ENCODE measurements around the gene ABCA3.
"Not testable (repeated sequence)": the region's sequence is repeated elsewhere in the genome, so short reads cannot be mapped to it uniquely, and the experiment has no call there.

ABCA3 gene

GRCh38 chr16:2240331-2240730 is 100.2 kb downstream of the ABCA3 start:
- H3K4me3 ChIP-seq = not testable (repeated sequence)

GRCh38 chr16:2238838-2239675 is 101.5 kb downstream of the ABCA3 start:
- Histone ChIP-seq H3K27ac (no peak overlapping the region), H3K4me3 (no peak overlapping the region)

More at GRCh38 chr16:2240331-2240730, 100.2 kb downstream of the ABCA3 start:
- H3K27ac ChIP-seq = not testable (repeated sequence)

GRCh38 chr16:2238150-2238837 is 102.2 kb downstream of the ABCA3 start:
- peak overlapping the region in 1 of 7 experiments; percentile 6 for H3K4me3 ChIP-seq
- H3K27ac ChIP-seq = no peak overlapping the region

GRCh38 chr16:2237493-2238149 is 102.9 kb downstream of the ABCA3 start:
- no peak overlapping the region for H3K27ac ChIP-seq
- peak overlapping the region in 3 of 7 experiments; percentile 6 to 31 (median 15) for H3K4me3 ChIP-seq

- H3K4me3 ChIP-seq = peak overlapping the region in 5 of 7 experiments; percentile 15 to 31 (median 25)
- peak overlapping the region in 4 of 21 experiments; percentile 5 to 35 (median 20) for H3K27ac ChIP-seq
Measured at GRCh38 chr16:2237102-2237482, 103.4 kb downstream of the ABCA3 start.

GRCh38 chr16:2236337-2237101 is 104.0 kb downstream of the ABCA3 start, which contains the start of gene DNASE1L2:
DNASE1L2 (plus strand) TSS chr16:2236444; CDS start chr16:2236817, 373 bp downstream.
- peak within 1 kb of the TSS in 5 of 7 experiments; percentile 15 to 31 (median 25) for H3K4me3 ChIP-seq
- peak within 1 kb of the TSS in 5 of 21 experiments; percentile 5 to 50 (median 30) for H3K27ac ChIP-seq

GRCh38 chr16:2235695-2236336 is 104.7 kb downstream of the ABCA3 start:
- H3K27ac ChIP-seq = peak overlapping the region in 3 of 21 experiments; percentile 30 to 50 (median 35)
- H3K4me3 ChIP-seq = peak overlapping the region in 1 of 7 experiments; percentile 31

- no peak overlapping the region for H3K27ac ChIP-seq
- H3K4me3 ChIP-seq = no peak overlapping the region
Measured at GRCh38 chr16:2235234-2235651, 105.3 kb downstream of the ABCA3 start.

GRCh38 chr16:2234813-2235170 is 105.7 kb downstream of the ABCA3 start:
- no peak overlapping the region for H3K4me3 ChIP-seq
- H3K27ac ChIP-seq = no peak overlapping the region

GRCh38 chr16:2233872-2234812 is 106.4 kb downstream of the ABCA3 start:
- Histone ChIP-seq H3K27ac (no peak overlapping the region), H3K4me3 (no peak overlapping the region)

GRCh38 chr16:2233046-2233775 is 107.3 kb downstream of the ABCA3 start:
- Histone ChIP-seq H3K4me3 (no peak overlapping the region), H3K27ac (no peak overlapping the region)

- no peak overlapping the region for H3K4me3 ChIP-seq
- H3K27ac ChIP-seq = no peak overlapping the region
Measured at GRCh38 chr16:2232094-2232990, 108.2 kb downstream of the ABCA3 start.

GRCh38 chr16:2231016-2231931 is 109.3 kb downstream of the ABCA3 start:
- Histone ChIP-seq H3K27ac (peak overlapping the region in 9 of 21 experiments; percentile 1 to 72 (median 21)), H3K4me3 (no peak overlapping the region)

GRCh38 chr16:2230376-2230775 is 110.2 kb downstream of the ABCA3 start:
- peak overlapping the region in 4 of 21 experiments; percentile 1 to 72 (median 37) for H3K27ac ChIP-seq
- no peak overlapping the region for H3K4me3 ChIP-seq

- H3K4me3 ChIP-seq = no peak overlapping the region
- peak overlapping the region in 2 of 21 experiments; percentile 6 to 18 for H3K27ac ChIP-seq
Measured at GRCh38 chr16:2229632-2230250, 110.8 kb downstream of the ABCA3 start.
